GM12878 (cell line): ENCODE results near the gene TXNRD3. TPM values are rescaled to one million over a fixed set of nuclear protein-coding genes. Genes with fewer than 3 reads are reported as not detected.

Source experiments
- ATAC-seq: fragments of 200-7000 bp; cut with Tn5 transposase; 3 replicates; pipeline ENCODE4 v1.9.1; 2020; ENCODE audit warnings: mild to moderate bottlenecking, moderate library complexity
- BruUV-seq: library from RNA; stranded (reverse); fragments of 400-500 nt; replicated peaks from 2 replicates; lab custom pipeline; 2021; lab: Mats Ljungman, UMichigan
- CTCF ChIA-PET: fragments of 300-600 bp; sonication (Branson Sonifier 250); formaldehyde crosslinking; extraction: SDS; loops from one replicate; lab custom pipeline; 2021; ENCODE audit warnings: inconsistent platforms; lab: Yijun Ruan, JAX
- POLR2A ChIA-PET: fragments of 350-600 bp; formaldehyde crosslinking; extraction: SDS; loops from one replicate; lab custom pipeline; 2021; ENCODE audit warnings: inconsistent platforms; lab: Charles Lee
- RAD21 ChIA-PET: fragments of 300-600 bp; sonication (Branson Sonifier 250); formaldehyde crosslinking; loops from one replicate; lab custom pipeline; 2023; ENCODE audit warnings: antibody characterized with exemption; ENCODE audit not compliant: unreplicated experiment; lab: Charles Lee
- SMC1A ChIA-PET: fragments of 300-600 bp; sonication (Branson Sonifier 250); formaldehyde crosslinking; loops from one replicate; lab custom pipeline; 2023; ENCODE audit not compliant: unreplicated experiment, uncharacterized antibody; lab: Charles Lee
- DNase-seq: peaks from one replicate; pipeline ENCODE4 v3.0.0-alpha.2; 2011; ENCODE audit warnings: low read depth, low spot score
- FAIRE-seq: peaks from 3 replicates; lab custom pipeline; 2011; peaks lifted over from hg19 to GRCh38; lab: Jason Lieb, UNC
- H2AFZ ChIP-seq: 2 replicates; pipeline ENCODE4 v1.6.0; 2011; ENCODE audit warnings: low read depth, low read length, control low read depth; ENCODE audit not compliant: control insufficient read depth
- H3K27ac ChIP-seq: 2 replicates; pipeline ENCODE4 v1.5.1; 2011; ENCODE audit warnings: control low read depth; ENCODE audit not compliant: control insufficient read depth, insufficient read depth
- H3K27me3 ChIP-seq, 2 experiments: replicated peaks in 1 of 2; 2 replicates each; pipeline versions ENCODE4 v1.6.0 to v1.6.1; 2011; ENCODE audit warnings: low read length in 1 of 2; ENCODE audit not compliant: control insufficient read depth in 2 of 2, insufficient read depth in 2 of 2
- H3K36me3 ChIP-seq, 2 experiments: 2 replicates each; pipeline ENCODE4 v1.5.1; 2011; ENCODE audit warnings: low read length in 1 of 2; ENCODE audit not compliant: control insufficient read depth in 2 of 2, insufficient read depth in 2 of 2
- H3K4me1 ChIP-seq: 2 replicates; pipeline ENCODE4 v1.6.1; 2011; ENCODE audit warnings: mild to moderate bottlenecking, low read length, moderate library complexity, mixed read lengths; ENCODE audit not compliant: control insufficient read depth, insufficient read depth
- H3K4me2 ChIP-seq: 2 replicates; pipeline ENCODE4 v1.6.0; 2011; ENCODE audit warnings: control low read depth; ENCODE audit not compliant: control insufficient read depth, insufficient read depth
- H3K4me3 ChIP-seq: fragments of 200-600 bp; sonication (generic); 2 replicates; pipeline ENCODE4 v1.5.1; 2016
- H3K79me2 ChIP-seq: 2 replicates; pipeline ENCODE4 v1.6.0; 2011; ENCODE audit warnings: low read length; ENCODE audit not compliant: control insufficient read depth, insufficient read depth
- H3K9ac ChIP-seq: 2 replicates; pipeline ENCODE4 v1.8.0; 2011; ENCODE audit warnings: low read length, control low read depth, mixed read lengths; ENCODE audit not compliant: control insufficient read depth, insufficient read depth
- H3K9me3 ChIP-seq: replicated peaks from 3 replicates; pipeline ENCODE4 v1.5.1; 2011; ENCODE audit warnings: mild to moderate bottlenecking, low read length; ENCODE audit not compliant: control insufficient read depth, insufficient read depth
- H4K20me1 ChIP-seq: 2 replicates; pipeline ENCODE4 v1.6.0; 2011; ENCODE audit not compliant: control insufficient read depth, insufficient read depth
- BCLAF1 ChIP-seq: fragments of 450-650 bp; IDR thresholded peaks from 2 replicates; pipeline ENCODE4 v1.6.1; 2017; ENCODE audit warnings: antibody characterized with exemption, mild to moderate bottlenecking, moderate library complexity
- ETV6 ChIP-seq, 2 experiments: fragments of 450-650 bp in 1 of 2; IDR thresholded peaks in 1 of 2; conservative IDR thresholded peaks in 1 of 2; 2 replicates each; pipeline ENCODE4 v1.6.1; 2014; ENCODE audit warnings: antibody characterized with exemption in 1 of 2, borderline replicate concordance in 1 of 2, low read depth in 1 of 2, mild to moderate bottlenecking in 1 of 2, moderate library complexity in 1 of 2
- SPI1 ChIP-seq: IDR thresholded peaks from 2 replicates; pipeline ENCODE4 v1.6.1; 2011; ENCODE audit warnings: low read depth, mild to moderate bottlenecking, low read length, moderate library complexity, borderline replicate concordance; ENCODE audit not compliant: insufficient read depth
- WGBS: methylation state at CpG from one replicate; pipeline ENCODE4 v1.1.6; 2016; ENCODE audit warnings: low lambda C conversion rate; ENCODE audit not compliant: insufficient replicate concordance, insufficient coverage; ENCODE audit errors: missing lambda C conversion rate; 5-methylcytosine and 5-hydroxymethylcytosine counted together
- in situ Hi-C: fragments of 300-500 bp; cut with MboI; formaldehyde crosslinking; loops from 9 replicates; pipeline ENCODE4 v1.14.3; 2018; ENCODE audit warnings: mixed read lengths
- intact Hi-C: fragments of 100-400 bp; cut with micrococcal nuclease; formaldehyde crosslinking; loops from one replicate; pipeline ENCODE4 v1.14.2; 2022; ENCODE audit not compliant: unreplicated experiment
- polyA plus RNA-seq, 11 experiments: library from polyadenylated mRNA; depleted of rRNA in 4 of 11; unstranded in 6 of 11; stranded (reverse) in 5 of 11; fragments of >200 nt; fragmentation: Nextera tagmentation in 4 of 11; fragmentation: Illumina TruSeq in 1 of 11; extraction: Ambion mirVana in 4 of 11; extraction: Trizol in 1 of 11; gene quantifications; 1 replicate in 1 of 11; 2 replicates in 10 of 11; pipeline versions ENCODE4 v1.2.1 to v1.2.3, GENCODE V29; 2011 to 2016; ENCODE audit warnings: inconsistent platforms in 2 of 11, missing spikeins in 2 of 11, low read depth in 1 of 11
- total RNA-seq, 4 experiments: library from RNA; depleted of rRNA in 3 of 4; stranded (reverse); fragments of >200 nt in 3 of 4; fragmentation: Illumina TruSeq in 1 of 4; extraction: Trizol in 1 of 4; gene quantifications; 2 replicates each; pipeline versions ENCODE4 v1.2.1 to v1.2.3, GENCODE V29; 2013 to 2021
- TF ChIP-seq, protein P1 (sequence below): fragments of 450-650 bp; formaldehyde crosslinking; IDR thresholded peaks from 2 replicates; pipeline ENCODE4 v1.5.0; 2022; ENCODE audit warnings: mild to moderate bottlenecking, missing genetic modification characterization

Gene TXNRD3
- total and polyA plus RNA-seq, 10 of the 15 experiments (the other 5 are each of a cell fraction or from before 2014, with no cell fraction given): not detected

- H3K9ac ChIP-seq: no peak overlapping the region
- H3K9me3 ChIP-seq: no peaks in the 10 kb centered on the region
- ChIA-PET POLR2A (no interaction called here), CTCF (no interaction called here)
- intact Hi-C loops: no loop called here
- H4K20me1 ChIP-seq: no peaks in the 10 kb centered on the region
- TF ChIP-seq ETV6 (conservative IDR thresholded peaks at IDR 0.05 in 1 of 2, IDR thresholded peaks at IDR 0.05 in 1 of 2; ENCODE audit: borderline replicate concordance in 1 of 2, low read depth in 1 of 2) (no peak), SPI1 (peak; percentile 61; the same call in 1 of the 2 replicates), BCLAF1 (no peak)
- TF ChIP-seq, all 136 proteins: peak for 1
- Histone ChIP-seq H3K4me2 (no peak overlapping the region), H3K27me3 (0 out of 4 replicates have a peak, but pooled peaks cover 0 to 1% of the 10 kb centered on the region in 2 experiments), H3K36me3 (no peaks in the 10 kb centered on the region), H3K4me3 (no peak overlapping the region), H3K27ac (no peak overlapping the region), H3K79me2 (no peaks in the 10 kb centered on the region), H2AFZ (no peak overlapping the region), H3K4me1 (no peaks in the 10 kb centered on the region)
- in situ Hi-C loops: no loop called here
- no TSS peak for BruUV-seq
- ATAC-seq (no peak), DNase-seq (no peak), FAIRE-seq (no peak)
- ChIA-PET RAD21 (interaction anchor here (0.6 kb wide), 1 partner anchor 94 kb away, joined by 3 read pairs; no protein-coding TSS in a partner anchor), SMC1A (interaction anchor here (0.6 to 0.7 kb wide), 2 partner anchors 187 to 960 kb away, joined by 3 read pairs; no protein-coding TSS in a partner anchor)
These were observed 37.4 kb downstream of the TXNRD3 start for GRCh38 chr3:126617571-126617970.

- Histone ChIP-seq H3K4me2 (no peak overlapping the region), H3K9ac (no peak overlapping the region), H3K79me2 (no peaks in the 10 kb centered on the region), H3K4me1 (no peaks in the 10 kb centered on the region), H3K4me3 (no peak overlapping the region), H3K27me3 (peaks cover 0 to 1% of the 10 kb centered on the region in 2 experiments; a peak in 1 of 4 replicates), H3K36me3 (no peaks in the 10 kb centered on the region), H4K20me1 (no peaks in the 10 kb centered on the region), H3K9me3 (no peaks in the 10 kb centered on the region), H3K27ac (no peak overlapping the region), H2AFZ (no peak overlapping the region)
- ATAC-seq (no peak), FAIRE-seq (no peak), DNase-seq (no peak)
- WGBS: 56% methylated on average over 2 of the region's 2 CpGs
- no TSS peak for BruUV-seq
- RAD21 ChIA-PET: no interaction called here
- intact Hi-C loops (no loop called here), in situ Hi-C loops (no loop called here)
- CTCF ChIA-PET: no interaction called here
- TF ChIP-seq, protein P1, sequence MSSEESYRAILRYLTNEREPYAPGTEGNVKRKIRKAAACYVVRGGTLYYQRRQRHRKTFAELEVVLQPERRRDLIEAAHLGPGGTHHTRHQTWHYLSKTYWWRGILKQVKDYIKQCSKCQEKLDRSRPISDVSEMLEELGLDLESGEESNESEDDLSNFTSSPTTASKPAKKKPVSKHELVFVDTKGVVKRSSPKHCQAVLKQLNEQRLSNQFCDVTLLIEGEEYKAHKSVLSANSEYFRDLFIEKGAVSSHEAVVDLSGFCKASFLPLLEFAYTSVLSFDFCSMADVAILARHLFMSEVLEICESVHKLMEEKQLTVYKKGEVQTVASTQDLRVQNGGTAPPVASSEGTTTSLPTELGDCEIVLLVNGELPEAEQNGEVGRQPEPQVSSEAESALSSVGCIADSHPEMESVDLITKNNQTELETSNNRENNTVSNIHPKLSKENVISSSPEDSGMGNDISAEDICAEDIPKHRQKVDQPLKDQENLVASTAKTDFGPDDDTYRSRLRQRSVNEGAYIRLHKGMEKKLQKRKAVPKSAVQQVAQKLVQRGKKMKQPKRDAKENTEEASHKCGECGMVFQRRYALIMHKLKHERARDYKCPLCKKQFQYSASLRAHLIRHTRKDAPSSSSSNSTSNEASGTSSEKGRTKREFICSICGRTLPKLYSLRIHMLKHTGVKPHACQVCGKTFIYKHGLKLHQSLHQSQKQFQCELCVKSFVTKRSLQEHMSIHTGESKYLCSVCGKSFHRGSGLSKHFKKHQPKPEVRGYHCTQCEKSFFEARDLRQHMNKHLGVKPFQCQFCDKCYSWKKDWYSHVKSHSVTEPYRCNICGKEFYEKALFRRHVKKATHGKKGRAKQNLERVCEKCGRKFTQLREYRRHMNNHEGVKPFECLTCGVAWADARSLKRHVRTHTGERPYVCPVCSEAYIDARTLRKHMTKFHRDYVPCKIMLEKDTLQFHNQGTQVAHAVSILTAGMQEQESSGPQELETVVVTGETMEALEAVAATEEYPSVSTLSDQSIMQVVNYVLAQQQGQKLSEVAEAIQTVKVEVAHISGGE (CRISPR knock-in tag): no peak
- POLR2A ChIA-PET: no interaction called here
- SMC1A ChIA-PET: no interaction called here
These were observed 38.0 kb downstream of the TXNRD3 start for GRCh38 chr3:126616931-126617330.
